Osteocyte (in vitro differentiated cells): ENCODE measurements around the gene ME1. TPM values are rescaled to one million over a fixed set of nuclear protein-coding genes. Genes with fewer than 3 reads are reported as not detected.

ENCODE experiments used
- DNase-seq: peaks from one replicate; pipeline ENCODE4 v3.0.0; 2021; ENCODE audit warnings: mixed read lengths; ENCODE audit not compliant: unreplicated experiment; ENCODE audit errors: extremely low spot score
- H3K27ac Mint-ChIP-seq: one replicate; pipeline ENCODE4 v1.8.0; 2021; ENCODE audit warnings: mild to moderate bottlenecking, mixed read lengths; ENCODE audit not compliant: unreplicated experiment
- H3K27me3 Mint-ChIP-seq: one replicate; pipeline ENCODE4 v1.8.0; 2021; ENCODE audit warnings: mixed read lengths; ENCODE audit not compliant: unreplicated experiment
- H3K36me3 Mint-ChIP-seq: one replicate; pipeline ENCODE4 v1.8.0; 2021; ENCODE audit warnings: mixed read lengths; ENCODE audit not compliant: unreplicated experiment
- H3K4me1 Mint-ChIP-seq: one replicate; pipeline ENCODE4 v1.8.0; 2021; ENCODE audit warnings: mixed read lengths; ENCODE audit not compliant: unreplicated experiment
- H3K4me3 Mint-ChIP-seq: one replicate; pipeline ENCODE4 v1.8.0; 2021; ENCODE audit warnings: mild to moderate bottlenecking, moderate library complexity, mixed read lengths; ENCODE audit not compliant: unreplicated experiment
- H3K9me3 Mint-ChIP-seq: one replicate; pipeline ENCODE4 v1.8.0; 2021; ENCODE audit warnings: mixed read lengths; ENCODE audit not compliant: unreplicated experiment
- CTCF ChIP-seq: fragments of 200-600 bp; sonication (generic); IDR thresholded peaks from 2 replicates; pipeline ENCODE4 v1.5.0; 2021; ENCODE audit warnings: antibody characterized with exemption, mild to moderate bottlenecking, moderate library complexity
- total RNA-seq: library from RNA; stranded (reverse); gene quantifications from 2 replicates; pipeline ENCODE4 v1.2.1, GENCODE V29; 2021

ME1 gene
- total RNA-seq, 1 donor from 2014 or later: 28.0 TPM

GRCh38 chr6:83185096-83185495 lies 245.8 kb downstream of the ME1 start:
- Mint-ChIP-seq H3K27ac (no peak overlapping the region), H3K9me3 (no peaks in the 10 kb centered on the region), H3K4me1 (peaks cover 6% of the 10 kb centered on the region), H3K36me3 (peaks cover 50% of the 10 kb centered on the region), H3K27me3 (no peaks in the 10 kb centered on the region), H3K4me3 (no peak overlapping the region)
- DNase-seq: no peak
- TF ChIP-seq CTCF: no peak

GRCh38 chr6:83183082-83183828 lies 247.6 kb downstream of the ME1 start:
- no peaks in the 10 kb centered on the region for H3K27me3 Mint-ChIP-seq
- no peaks in the 10 kb centered on the region for H3K9me3 Mint-ChIP-seq
- no peak for TF ChIP-seq CTCF
- H3K36me3 Mint-ChIP-seq: peaks cover 54% of the 10 kb centered on the region
- H3K27ac Mint-ChIP-seq: peak overlapping the region; percentile 61
- H3K4me1 Mint-ChIP-seq: peaks cover 4% of the 10 kb centered on the region
- H3K4me3 Mint-ChIP-seq: no peak overlapping the region
- no peak for DNase-seq

GRCh38 chr6:83182114-83182513 lies 248.7 kb downstream of the ME1 start:
- H3K36me3 Mint-ChIP-seq: peaks cover 54% of the 10 kb centered on the region
- H3K4me1 Mint-ChIP-seq: peaks cover 4% of the 10 kb centered on the region
- H3K9me3 Mint-ChIP-seq: no peaks in the 10 kb centered on the region
- H3K27me3 Mint-ChIP-seq: no peaks in the 10 kb centered on the region
- H3K27ac Mint-ChIP-seq: no peak overlapping the region
- no peak overlapping the region for H3K4me3 Mint-ChIP-seq
- no peak for TF ChIP-seq CTCF
- DNase-seq: no peak

GRCh38 chr6:83180426-83180950 lies 250.4 kb downstream of the ME1 start:
- DNase-seq: no peak
- H3K4me1 Mint-ChIP-seq: peaks cover 4% of the 10 kb centered on the region
- H3K36me3 Mint-ChIP-seq: peaks cover 53% of the 10 kb centered on the region
- H3K9me3 Mint-ChIP-seq: no peaks in the 10 kb centered on the region
- no peak overlapping the region for H3K4me3 Mint-ChIP-seq
- no peak overlapping the region for H3K27ac Mint-ChIP-seq
- no peak for TF ChIP-seq CTCF
- H3K27me3 Mint-ChIP-seq: no peaks in the 10 kb centered on the region

GRCh38 chr6:83176246-83176645 lies 254.6 kb downstream of the ME1 start:
- Mint-ChIP-seq H3K4me3 (no peak overlapping the region), H3K27me3 (no peaks in the 10 kb centered on the region), H3K4me1 (no peaks in the 10 kb centered on the region), H3K9me3 (no peaks in the 10 kb centered on the region), H3K27ac (no peak overlapping the region), H3K36me3 (peaks cover 44% of the 10 kb centered on the region)
- no peak for DNase-seq
- no peak for TF ChIP-seq CTCF
